ENCODE data around the gene PROZ. TPM values are rescaled to one million over a fixed set of nuclear protein-coding genes. Genes with fewer than 3 reads are reported as not detected.

Gene PROZ
- polyA plus RNA-seq, 1 of the 3 experiments (the other 2 are of a cell fraction): not detected

- peaks cover 5 to 9% of the 10 kb centered on the region in 2 experiments; a peak in 1 of 4 replicates for H3K4me1 ChIP-seq (ENCODE audit: control insufficient read depth in 1 of 2, insufficient read depth in 2 of 2, low read depth in 1 of 2, low read length in 1 of 2)
- CTCF ChIA-PET: interaction anchor here (1.1 kb wide), 1 partner anchor 206 kb away, joined by 3 read pairs; no protein-coding TSS in a partner anchor
- TF ChIP-seq EP300 (IDR thresholded peaks at IDR 0.05; ENCODE audit: borderline replicate concordance in 1 of 2, low read depth in 1 of 2, low read length in 1 of 2): no peak
- no peak for TF ChIP-seq ZBTB33 (IDR thresholded peaks at IDR 0.05; ENCODE audit: borderline replicate concordance, low read depth)
- no peak for TF ChIP-seq TCF12 (IDR thresholded peaks at IDR 0.05)
- no peaks in the 10 kb centered on the region for H3K9me3 ChIP-seq
- no peak overlapping the region for H3K27ac ChIP-seq (ENCODE audit: low read depth in 2 of 2, low read length in 1 of 2)
- POLR2A ChIA-PET: no interaction called here
- H3K9ac ChIP-seq: no peak overlapping the region
- H3K27me3 ChIP-seq (ENCODE audit: insufficient read depth): no peaks in the 10 kb centered on the region
- no peak overlapping the region for H2AFZ ChIP-seq (ENCODE audit: low read depth)
- no peaks in the 10 kb centered on the region for H3F3A ChIP-seq (replicated peaks; ENCODE audit: insufficient read depth)
- 86% methylated on average over 30 of the region's 38 CpGs for WGBS (ENCODE audit: low lambda C conversion rate)
- no peak overlapping the region for H3K4me2 ChIP-seq
- H3K79me2 ChIP-seq (ENCODE audit: insufficient read depth): no peaks in the 10 kb centered on the region
- no peaks in the 10 kb centered on the region for H3K9me2 ChIP-seq
- DNase-seq: no peak
- H3K36me3 ChIP-seq (replicated peaks in 1 of 2; ENCODE audit: control insufficient read depth in 1 of 2, insufficient read depth in 2 of 2, low read length in 1 of 2): no peaks in the 10 kb centered on the region
- H3K4me3 ChIP-seq (ENCODE audit: low read depth in 2 of 2, low read length in 1 of 2): no peak overlapping the region
- no peaks in the 10 kb centered on the region for H4K20me1 ChIP-seq (ENCODE audit: insufficient read depth)
These were observed 9.4 kb upstream of the PROZ start for GRCh38 chr13:113148940-113149503.

- H3K9me3 ChIP-seq: no peaks in the 10 kb centered on the region
- H3K27ac ChIP-seq (ENCODE audit: low read depth in 2 of 2, low read length in 1 of 2): no peak overlapping the region
- H3K4me2 ChIP-seq: no peak overlapping the region
- peaks cover 6% of the 10 kb centered on the region for H3F3A ChIP-seq (replicated peaks; ENCODE audit: insufficient read depth)
- no peak for DNase-seq
- ChIA-PET CTCF (interaction anchor here (1.1 to 1.7 kb wide), 2 partner anchors 207 to 275 kb away, joined by 3 to 4 read pairs; no protein-coding TSS in a partner anchor), POLR2A (no interaction called here)
- no peak for TF ChIP-seq JUND (IDR thresholded peaks at IDR 0.05)
- TF ChIP-seq ZBTB33 (IDR thresholded peaks at IDR 0.05; ENCODE audit: borderline replicate concordance, low read depth): no peak
- TF ChIP-seq RCOR1 (IDR thresholded peaks at IDR 0.05; ENCODE audit: low read length): no peak
- no peak for TF ChIP-seq RFX5 (IDR thresholded peaks at IDR 0.05; ENCODE audit: low read length)
- TF ChIP-seq TEAD4 (IDR thresholded peaks at IDR 0.05; ENCODE audit: borderline replicate concordance, insufficient read depth): no peak
- TF ChIP-seq EZH2phosphoT487 (IDR thresholded peaks at IDR 0.05; ENCODE audit: borderline replicate concordance, low read depth): no peak
- no peak for TF ChIP-seq CHD2 (IDR thresholded peaks at IDR 0.05; ENCODE audit: low read length, partially characterized antibody)
- TF ChIP-seq MAX (IDR thresholded peaks at IDR 0.05; ENCODE audit: low read depth): no peak
- TF ChIP-seq GATA2 (CRISPR knock-in tag; IDR thresholded peaks at IDR 0.05): no peak
- no peak for TF ChIP-seq NFIC (IDR thresholded peaks at IDR 0.05; ENCODE audit: borderline replicate concordance)
- TF ChIP-seq NRF1 (IDR thresholded peaks at IDR 0.05; ENCODE audit: low read depth, low read length): no peak
- TF ChIP-seq PBX3 (IDR thresholded peaks at IDR 0.05): no peak
- no peak for TF ChIP-seq EP300 (IDR thresholded peaks at IDR 0.05; ENCODE audit: borderline replicate concordance in 1 of 2, low read depth in 1 of 2, low read length in 1 of 2)
- no peak for TF ChIP-seq CTCF (IDR thresholded peaks at IDR 0.05)
- TF ChIP-seq GABPA (IDR thresholded peaks at IDR 0.05; ENCODE audit: low read depth): no peak
- TF ChIP-seq SIN3A (IDR thresholded peaks at IDR 0.05; ENCODE audit: borderline replicate concordance, low read depth, low read length): no peak
- H3K9me2 ChIP-seq: no peaks in the 10 kb centered on the region
- H3K36me3 ChIP-seq (replicated peaks in 1 of 2; ENCODE audit: control insufficient read depth in 1 of 2, insufficient read depth in 2 of 2, low read length in 1 of 2): no peaks in the 10 kb centered on the region
- H3K79me2 ChIP-seq (ENCODE audit: insufficient read depth): no peaks in the 10 kb centered on the region
- H3K4me1 ChIP-seq (ENCODE audit: control insufficient read depth in 1 of 2, insufficient read depth in 2 of 2, low read depth in 1 of 2, low read length in 1 of 2): peaks cover 5 to 13% of the 10 kb centered on the region in 2 experiments; a peak in 1 of 4 replicates
- no peak overlapping the region for H3K4me3 ChIP-seq (ENCODE audit: low read depth in 2 of 2, low read length in 1 of 2)
- no peaks in the 10 kb centered on the region for H3K27me3 ChIP-seq (ENCODE audit: insufficient read depth)
- no peak overlapping the region for H3K9ac ChIP-seq
- 89% methylated on average over 19 of the region's 26 CpGs for whole genome bisulfite sequencing (ENCODE audit: low lambda C conversion rate)
- H2AFZ ChIP-seq (ENCODE audit: low read depth): no peak overlapping the region
- no peaks in the 10 kb centered on the region for H4K20me1 ChIP-seq (ENCODE audit: insufficient read depth)
These were observed 8.5 kb upstream of the PROZ start for GRCh38 chr13:113149711-113150549.

All from SK-N-SH (cell line).